Activated CD8-positive, alpha-beta memory T cell treated with anti-CD3 and anti-CD28 coated beads for 36 hours (primary cell): ENCODE results near the gene FBXL12. TPM values are rescaled to one million over a fixed set of nuclear protein-coding genes. Genes with fewer than 3 reads are reported as not detected.

ENCODE experiments used
- CTCF ChIA-PET: fragments of 350-600 bp; sonication (Branson Sonifier 250); formaldehyde crosslinking; loops from one replicate; lab custom pipeline; 2021; ENCODE audit warnings: antibody characterized with exemption; lab: Charles Lee
- POLR2A ChIA-PET: fragments of 350-600 bp; sonication (Branson Sonifier 250); formaldehyde crosslinking; loops from one replicate; lab custom pipeline; 2021; ENCODE audit warnings: antibody characterized with exemption; lab: Charles Lee
- total RNA-seq, 2 experiments: library from RNA; stranded (reverse); gene quantifications; one replicate each; pipeline ENCODE4 v1.2.3, GENCODE V29; 2021

FBXL12 gene
- total RNA-seq = 10 to 100 TPM; 24.7 TPM

- ChIA-PET CTCF (interaction anchor here (0.6 to 1.0 kb wide), 2 partner anchors 193 to 782 kb away, joined by 3 to 6 read pairs; no protein-coding TSS in a partner anchor), POLR2A (interaction anchor here (0.6 to 1.1 kb wide), 2 partner anchors 16 to 50 kb away, joined by 3 to 5 read pairs; partner anchors contain the start of genes PIN1 and ZNF846)
Observed at GRCh38 chr19:9818734-9819595, at the start of gene FBXL12. Gene FBXL12 (minus strand): TSS chr19:9819079. CDS start chr19:9818813, 266 bp downstream.

- CTCF ChIA-PET = no interaction called here
- POLR2A ChIA-PET = no interaction called here
Observed at GRCh38 chr19:9865732-9866501, 47.0 kb upstream of the FBXL12 start.

- ChIA-PET CTCF (interaction anchor here (1.1 kb wide), 1 partner anchor 49 kb away, joined by 3 read pairs; no protein-coding TSS in a partner anchor), POLR2A (no interaction called here)
Observed at GRCh38 chr19:9863759-9864158, 44.9 kb upstream of the FBXL12 start.

- CTCF ChIA-PET = no interaction called here
- POLR2A ChIA-PET = no interaction called here
Observed at GRCh38 chr19:9862938-9863337, 44.1 kb upstream of the FBXL12 start.

- POLR2A ChIA-PET = no interaction called here
- CTCF ChIA-PET = interaction anchor here (0.6 kb wide), 1 partner anchor 138 kb away, joined by 3 read pairs; no protein-coding TSS in a partner anchor
Observed at GRCh38 chr19:9861503-9861902, 42.6 kb upstream of the FBXL12 start.

- CTCF ChIA-PET = interaction anchor here (0.7 to 1.3 kb wide), 4 partner anchors 10 to 134 kb away, joined by 3 to 4 read pairs (median 4); partner anchors contain the start of gene PIN1
- POLR2A ChIA-PET = interaction anchor here (0.6 kb wide), 2 partner anchors 92 to 253 kb away, joined by 3 read pairs; partner anchors contain the start of gene ZNF846
Observed at GRCh38 chr19:9860407-9860806, 41.5 kb upstream of the FBXL12 start.

GRCh38 chr19:9858766-9859165 is 39.9 kb upstream of the FBXL12 start:
- POLR2A ChIA-PET = no interaction called here

GRCh38 chr19:9857920-9858746 is 39.3 kb upstream of the FBXL12 start:
- ChIA-PET POLR2A (no interaction called here), CTCF (interaction anchor here (1.2 to 1.6 kb wide), 2 partner anchors 9 to 23 kb away, joined by 3 to 4 read pairs; partner anchors contain the start of gene PIN1)

More at GRCh38 chr19:9858766-9859165, 39.9 kb upstream of the FBXL12 start:
- CTCF ChIA-PET = interaction anchor here (1.2 to 1.6 kb wide), 2 partner anchors 8 to 23 kb away, joined by 3 to 4 read pairs; partner anchors contain the start of gene PIN1

- ChIA-PET POLR2A (no interaction called here), CTCF (interaction anchor here (1.6 kb wide), 1 partner anchor 22 kb away, joined by 4 read pairs; the partner anchor contains the start of gene PIN1)
Observed at GRCh38 chr19:9857076-9857721, 38.3 kb upstream of the FBXL12 start.

- CTCF ChIA-PET = no interaction called here
- POLR2A ChIA-PET = no interaction called here
Observed at GRCh38 chr19:9856609-9857008, 37.7 kb upstream of the FBXL12 start.

GRCh38 chr19:9854282-9854846 is 35.5 kb upstream of the FBXL12 start:
- POLR2A ChIA-PET = no interaction called here

GRCh38 chr19:9850235-9850959 is 31.5 kb upstream of the FBXL12 start:
- POLR2A ChIA-PET = no interaction called here
- CTCF ChIA-PET = no interaction called here

More at GRCh38 chr19:9854282-9854846, 35.5 kb upstream of the FBXL12 start:
- CTCF ChIA-PET = no interaction called here

GRCh38 chr19:9849791-9850190 is 30.9 kb upstream of the FBXL12 start:
- CTCF ChIA-PET = no interaction called here
- POLR2A ChIA-PET = no interaction called here

GRCh38 chr19:9848762-9849161 is 29.9 kb upstream of the FBXL12 start:
- POLR2A ChIA-PET = no interaction called here
- CTCF ChIA-PET = no interaction called here

GRCh38 chr19:9848060-9848459 is 29.2 kb upstream of the FBXL12 start:
- ChIA-PET POLR2A (no interaction called here), CTCF (interaction anchor here (0.6 kb wide), 2 partner anchors 151 to 355 kb away, joined by 3 read pairs; no protein-coding TSS in a partner anchor)

GRCh38 chr19:9847087-9847671 is 28.3 kb upstream of the FBXL12 start:
- ChIA-PET POLR2A (no interaction called here), CTCF (interaction anchor here (0.6 to 1.1 kb wide), 3 partner anchors 17 to 356 kb away, joined by 3 read pairs; no protein-coding TSS in a partner anchor)
